ENCODE measurements around the gene ID1.
"Not testable (repeated sequence)": the region's sequence is repeated elsewhere in the genome, so short reads cannot be mapped to it uniquely, and the experiment has no call there.

Gene ID1

GRCh38 chr20:31640259-31640658 lies 35.2 kb downstream of the ID1 start:
- no peak for TF ChIP-seq CTCF (conservative IDR thresholded peaks at IDR 0.05; ENCODE audit: control insufficient read depth, insufficient read depth, low read depth, low read length)
- H3K4me3 ChIP-seq (ENCODE audit: control insufficient read depth, low read depth, low read length) = no peak overlapping the region
- DNase-seq (ENCODE audit: low read depth) = no peak

GRCh38 chr20:31641391-31641790 lies 36.3 kb downstream of the ID1 start:
- no peak overlapping the region for H3K4me3 ChIP-seq (ENCODE audit: control insufficient read depth, low read depth, low read length)
- no peak for TF ChIP-seq CTCF (conservative IDR thresholded peaks at IDR 0.05; ENCODE audit: control insufficient read depth, insufficient read depth, low read depth, low read length)
- no peak for DNase-seq (ENCODE audit: low read depth)

GRCh38 chr20:31642837-31643236 lies 37.7 kb downstream of the ID1 start:
- no peak for DNase-seq (ENCODE audit: low read depth)
- TF ChIP-seq CTCF (conservative IDR thresholded peaks at IDR 0.05; ENCODE audit: control insufficient read depth, insufficient read depth, low read depth, low read length) = no peak
- H3K4me3 ChIP-seq (ENCODE audit: control insufficient read depth, low read depth, low read length) = no peak overlapping the region

GRCh38 chr20:31643522-31643921 lies 38.4 kb downstream of the ID1 start:
- no peak for TF ChIP-seq CTCF (conservative IDR thresholded peaks at IDR 0.05; ENCODE audit: control insufficient read depth, insufficient read depth, low read depth, low read length)
- H3K4me3 ChIP-seq (ENCODE audit: control insufficient read depth, low read depth, low read length) = no peak overlapping the region
- DNase-seq (ENCODE audit: low read depth) = no peak

GRCh38 chr20:31644701-31645100 lies 39.6 kb downstream of the ID1 start:
- H3K4me3 ChIP-seq (ENCODE audit: control insufficient read depth, low read depth, low read length) = no peak overlapping the region
- no peak for TF ChIP-seq CTCF (conservative IDR thresholded peaks at IDR 0.05; ENCODE audit: control insufficient read depth, insufficient read depth, low read depth, low read length)
- DNase-seq (ENCODE audit: low read depth) = no peak

GRCh38 chr20:31648104-31648503 lies 43.0 kb downstream of the ID1 start:
- DNase-seq (ENCODE audit: low read depth); H3K4me3 ChIP-seq (ENCODE audit: control insufficient read depth, low read depth, low read length): not testable (repeated sequence)

- TF ChIP-seq CTCF (conservative IDR thresholded peaks at IDR 0.05; ENCODE audit: control insufficient read depth, insufficient read depth, low read depth, low read length) = no peak
- no peak overlapping the region for H3K4me3 ChIP-seq (ENCODE audit: control insufficient read depth, low read depth, low read length)
- DNase-seq (ENCODE audit: low read depth) = peak; percentile 90
Observed at GRCh38 chr20:31652917-31653396, 47.9 kb downstream of the ID1 start.
